Measurements from ENCODE around the gene APOD.

Gene APOD

DNA sequence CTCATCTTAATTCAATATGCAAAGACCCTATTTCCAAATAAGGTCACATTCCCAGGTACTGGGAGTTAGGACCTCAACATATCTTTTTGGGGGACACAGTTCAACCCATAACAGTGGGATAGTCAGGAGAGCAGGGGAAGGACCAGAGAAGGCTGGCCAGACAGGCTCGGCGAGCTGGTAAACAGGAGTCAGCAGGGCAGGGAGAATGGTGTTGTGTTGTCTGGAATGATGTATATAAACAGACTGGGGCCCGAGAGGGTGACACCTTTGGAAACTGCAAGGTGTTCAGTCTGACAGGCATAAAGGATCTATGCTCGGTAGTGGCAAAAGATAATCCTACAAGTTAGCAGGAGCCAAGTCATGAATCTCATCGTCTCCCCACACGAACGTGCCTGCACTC, 30.5 kb downstream of the APOD start:
- DNase-seq (ENCODE audit: low read depth), result no peak

DNA sequence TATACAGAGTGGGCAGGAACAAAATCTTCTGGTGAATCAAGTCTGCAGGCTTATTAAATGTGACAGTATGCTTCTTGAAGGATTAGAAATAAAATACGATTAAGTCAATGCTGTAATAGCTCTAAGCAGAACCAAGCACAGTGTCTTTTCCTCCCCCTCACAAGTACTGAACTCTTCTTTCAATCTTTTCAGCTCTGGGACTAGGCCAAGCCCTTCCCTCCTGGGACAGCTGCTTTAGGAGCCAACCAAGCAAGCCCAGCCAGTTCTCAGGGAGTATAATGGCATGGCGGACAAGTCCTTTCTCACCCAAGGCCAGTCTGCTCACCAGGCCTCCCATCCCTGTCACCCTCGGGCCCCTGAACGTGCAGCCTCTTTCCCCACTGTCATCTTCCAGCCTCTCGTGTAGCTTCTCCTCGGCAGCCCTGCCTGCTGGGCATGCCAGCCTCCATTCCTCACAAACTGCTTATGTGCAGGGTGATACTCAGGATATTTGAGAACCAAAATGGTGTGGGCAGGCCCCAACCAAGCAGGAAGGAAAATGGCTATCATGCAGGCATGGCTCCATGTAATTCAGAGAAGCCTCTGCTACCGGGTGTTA, 32.3 kb downstream of the APOD start:
- DNase-seq (ENCODE audit: low read depth), result no peak

DNA sequence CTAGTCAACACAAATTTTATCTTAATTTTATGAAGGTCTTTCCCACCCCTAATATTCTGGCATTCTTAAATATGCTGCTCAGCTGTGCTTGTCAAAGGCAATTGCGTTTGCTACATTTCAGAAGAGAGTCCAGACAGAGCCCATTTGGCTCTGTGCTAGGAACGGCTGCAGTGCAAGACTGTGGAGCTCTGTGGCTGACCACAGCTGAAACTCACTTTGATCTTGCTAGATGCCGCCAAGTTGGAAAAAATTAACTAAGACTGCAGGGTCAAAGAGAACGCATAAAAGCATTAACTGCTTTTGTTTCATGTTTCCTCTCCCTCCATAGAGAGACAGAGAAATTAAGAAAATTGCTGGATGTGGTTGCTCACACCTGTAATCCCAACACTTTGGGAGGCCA, 33.0 kb downstream of the APOD start:
- DNase-seq (ENCODE audit: low read depth), result no peak

DNA sequence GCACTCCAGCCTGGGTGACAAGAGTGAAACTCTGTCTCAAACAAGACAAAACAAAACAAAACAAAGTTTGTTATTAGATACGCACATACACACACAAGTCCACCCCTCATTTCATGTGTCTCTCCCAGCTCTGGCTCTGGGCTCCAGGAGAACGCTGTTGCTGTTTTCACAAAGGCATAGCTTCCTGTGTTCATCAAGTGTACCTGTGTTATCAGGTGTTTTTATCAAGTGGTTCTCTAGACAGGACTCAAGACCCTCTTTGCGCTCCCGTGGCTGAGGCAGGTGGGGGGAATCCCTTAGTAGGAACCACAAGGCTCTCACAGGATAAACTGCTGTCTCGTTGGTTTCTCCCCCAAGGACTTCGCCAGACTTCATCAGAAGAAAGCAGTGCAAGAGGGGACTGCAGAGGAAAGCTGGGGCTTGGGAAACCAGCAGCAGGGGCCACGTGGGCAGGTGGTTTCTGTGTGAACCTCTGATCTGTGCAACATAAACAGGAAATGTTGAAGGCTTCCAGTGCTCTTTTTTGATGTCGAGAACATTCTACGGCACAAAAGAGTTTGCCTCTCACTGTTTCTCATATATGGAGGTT, 33.7 kb downstream of the APOD start:
- DNase-seq (ENCODE audit: low read depth), result no peak

DNA sequence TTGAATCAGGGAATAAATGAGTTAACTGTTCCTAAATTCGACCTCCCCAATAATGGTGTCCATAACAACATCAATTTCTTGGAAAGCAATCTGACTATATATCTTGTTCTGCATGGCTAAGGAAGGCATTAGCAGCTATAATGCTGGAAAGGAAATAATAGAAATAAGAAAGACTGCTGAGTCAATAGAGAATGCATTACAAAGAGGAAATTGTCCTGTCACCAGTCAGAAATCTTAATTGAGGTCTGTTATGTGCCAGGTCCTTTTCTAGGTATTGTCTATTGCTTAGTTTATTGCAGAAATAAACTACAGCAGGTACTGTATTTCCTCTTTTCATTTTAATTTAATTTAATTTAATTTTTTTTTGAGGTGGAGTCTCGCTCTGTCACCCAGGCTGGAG, 34.8 kb downstream of the APOD start:
- DNase-seq (ENCODE audit: low read depth), result no peak

DNA sequence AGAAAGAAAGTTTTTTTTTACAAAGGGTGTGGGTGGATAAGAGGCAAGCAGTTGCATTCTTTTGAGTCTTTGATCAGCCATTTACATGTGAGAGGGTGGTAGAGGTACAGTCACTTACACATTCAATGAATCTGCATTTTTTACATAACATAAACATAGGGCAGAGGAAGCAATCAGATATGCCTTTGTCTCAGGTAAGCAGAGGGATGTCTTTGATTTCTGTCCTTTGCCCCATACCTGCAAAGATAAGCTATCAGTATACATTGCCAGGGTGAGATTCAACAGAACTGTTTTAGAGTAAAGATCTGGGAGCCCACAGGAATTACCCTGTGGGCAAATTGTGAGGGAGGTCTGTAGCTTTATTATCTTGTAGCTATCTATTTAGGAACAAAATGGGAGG, 35.2 kb downstream of the APOD start:
- no peak for DNase-seq (ENCODE audit: low read depth)

DNA sequence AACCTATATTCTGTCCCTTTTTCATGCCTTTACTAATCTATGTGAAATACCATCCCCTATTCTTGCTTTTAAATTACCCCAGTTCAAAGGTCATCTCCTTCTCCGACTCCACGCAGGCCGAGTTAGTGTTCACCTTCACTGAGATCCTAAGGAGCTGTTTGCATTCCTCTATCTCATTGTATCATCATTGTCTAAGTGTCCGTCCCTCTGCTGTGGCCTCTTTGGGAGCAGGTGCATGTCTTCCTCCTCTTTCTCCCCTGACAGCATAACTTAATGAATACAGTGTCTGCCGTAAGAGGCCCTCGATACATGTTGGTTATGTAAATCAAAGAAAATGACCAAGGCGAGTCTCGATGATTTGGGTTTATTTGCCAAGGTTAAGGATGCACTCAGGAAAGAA, 35.7 kb downstream of the APOD start:
- no peak for DNase-seq (ENCODE audit: low read depth)

DNA sequence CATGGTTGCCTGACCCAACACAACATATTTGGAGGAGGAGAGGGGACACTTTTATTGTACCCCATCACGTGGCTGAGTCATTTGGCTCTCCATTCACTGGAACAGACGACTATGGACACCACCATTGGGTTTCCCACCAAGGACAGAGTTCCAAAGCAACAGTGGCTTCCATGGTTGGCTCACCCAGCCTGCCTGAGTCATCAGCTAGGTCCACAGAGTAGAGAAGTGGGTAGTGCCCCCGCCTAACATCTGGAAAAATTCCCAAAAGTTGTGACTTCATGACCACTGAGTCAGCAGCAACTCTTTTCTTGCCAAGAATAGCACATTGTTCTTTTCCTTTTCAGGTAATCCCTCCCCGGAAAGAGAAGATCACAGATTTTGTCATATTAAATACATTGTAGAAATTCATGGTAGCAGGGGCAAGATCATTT, 37.6 kb downstream of the APOD start:
- peak; percentile 78 for DNase-seq (ENCODE audit: low read depth)

DNA sequence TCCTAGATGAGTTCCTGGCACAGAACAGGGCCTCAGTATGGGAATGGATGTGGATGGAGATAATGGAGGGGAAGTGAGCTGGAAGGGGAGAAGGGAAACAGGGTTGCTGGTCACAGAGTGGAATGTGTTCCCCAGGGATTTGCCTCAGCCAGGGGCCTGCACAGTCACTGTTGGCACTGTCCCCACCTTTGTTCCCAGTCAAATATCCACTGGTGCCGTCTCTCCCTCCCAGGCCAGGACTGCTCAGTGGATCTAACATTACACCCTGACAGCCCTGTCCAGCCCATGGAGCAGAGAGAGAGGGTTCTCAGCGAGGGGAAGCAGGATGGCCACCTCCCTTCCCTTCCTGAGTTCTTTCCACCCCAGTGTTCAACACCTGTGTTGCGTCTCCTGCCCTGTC, 39.1 kb downstream of the APOD start:
- DNase-seq (ENCODE audit: low read depth), result no peak

DNA sequence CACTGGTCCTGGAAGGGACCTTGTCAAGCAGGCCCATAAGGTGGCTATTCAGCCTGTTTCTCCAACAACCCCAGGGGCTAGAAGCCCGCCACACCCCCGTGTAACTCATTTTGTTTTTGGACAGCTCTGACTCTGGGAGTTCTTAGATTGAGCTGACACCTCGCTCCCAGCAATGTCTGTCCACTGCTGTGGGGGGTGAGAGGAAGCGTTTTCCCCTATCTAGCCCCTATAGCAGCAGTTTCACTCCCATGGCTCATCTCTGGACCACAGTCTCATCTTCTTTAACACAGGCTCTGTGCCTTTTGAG, 39.6 kb downstream of the APOD start:
- DNase-seq (ENCODE audit: low read depth), result no peak

DNA sequence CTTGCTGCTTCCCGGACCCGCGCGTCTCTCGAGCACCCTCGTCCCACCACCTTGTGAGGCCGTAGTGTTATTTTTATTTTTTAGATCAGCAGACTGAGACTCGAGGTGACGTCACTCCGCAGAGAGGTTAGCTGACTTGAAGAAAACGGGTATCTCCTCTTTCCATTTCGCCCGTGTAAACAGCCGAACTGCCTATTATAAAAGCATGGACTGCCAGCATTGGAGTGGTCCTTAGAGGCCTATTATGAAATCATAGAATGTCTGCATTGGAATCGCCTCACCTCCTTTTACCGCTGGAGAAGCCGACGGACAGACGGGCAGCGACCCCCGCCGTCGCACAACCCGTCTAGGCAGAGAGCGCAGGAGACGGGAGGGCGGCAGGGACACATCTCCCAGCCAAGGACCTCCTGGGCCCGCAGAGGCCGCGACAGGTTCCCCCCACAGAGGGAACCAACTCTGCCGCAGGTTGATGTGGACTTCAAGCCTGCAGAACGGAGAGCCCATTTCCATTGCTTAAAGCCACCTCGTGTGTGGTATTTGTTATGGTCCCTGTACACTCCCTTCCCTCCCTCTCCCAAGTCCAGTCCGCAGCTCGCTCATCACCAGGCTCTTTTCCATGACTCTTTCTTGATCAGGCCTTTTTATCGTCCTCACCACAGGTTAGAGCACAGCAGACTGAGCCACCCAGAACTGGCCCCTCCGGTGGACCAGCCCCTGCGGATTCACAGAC, 40.1 kb downstream of the APOD start:
- DNase-seq (ENCODE audit: low read depth), result no peak

DNA sequence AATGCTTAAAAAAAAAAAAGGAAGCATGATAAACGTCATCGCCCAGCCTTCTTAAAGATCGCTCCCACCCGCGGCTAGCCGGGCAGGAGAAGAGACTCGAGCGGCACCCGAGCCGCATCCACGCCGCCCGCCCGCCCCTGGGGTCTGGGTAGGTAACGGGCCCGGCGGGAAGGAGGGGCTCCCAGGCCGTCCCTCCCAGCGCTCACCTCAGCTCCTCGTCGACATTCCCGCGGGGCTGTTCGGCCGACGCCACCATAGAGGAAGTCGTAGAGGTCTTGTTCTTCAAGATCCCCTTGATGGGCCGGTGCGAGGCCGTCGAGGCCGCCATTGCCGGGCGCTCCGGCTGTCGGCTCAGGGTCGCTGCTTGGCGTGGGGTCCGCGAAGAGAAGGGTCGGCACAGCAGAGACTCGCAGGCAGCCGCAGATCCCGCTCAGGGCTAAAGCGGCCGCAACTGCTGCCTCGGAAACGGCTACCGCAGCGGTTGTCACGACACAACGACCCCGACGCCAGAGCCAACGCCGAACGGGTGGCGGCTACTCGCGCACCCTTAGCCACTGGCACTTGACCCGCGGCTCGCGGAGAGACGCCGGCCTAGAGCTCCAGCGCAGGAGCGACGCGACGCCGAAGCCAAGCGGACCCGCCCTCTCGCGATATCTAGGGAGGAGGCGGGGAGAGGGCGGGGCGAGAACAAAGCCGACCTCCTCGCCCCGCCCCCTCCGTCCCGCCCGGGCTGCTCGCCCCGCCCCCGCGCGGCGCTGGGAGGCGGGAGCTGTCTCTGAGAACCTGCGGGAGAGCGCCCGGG, 40.8 kb downstream of the APOD start, which contains the start of gene PPP1R2:
Gene PPP1R2 (minus strand): TSS at position 628 of the 802 bp plus-strand sequence. CDS start 300 bp downstream, at position 328.
- peak; percentile 83 for DNase-seq (ENCODE audit: low read depth)

DNA sequence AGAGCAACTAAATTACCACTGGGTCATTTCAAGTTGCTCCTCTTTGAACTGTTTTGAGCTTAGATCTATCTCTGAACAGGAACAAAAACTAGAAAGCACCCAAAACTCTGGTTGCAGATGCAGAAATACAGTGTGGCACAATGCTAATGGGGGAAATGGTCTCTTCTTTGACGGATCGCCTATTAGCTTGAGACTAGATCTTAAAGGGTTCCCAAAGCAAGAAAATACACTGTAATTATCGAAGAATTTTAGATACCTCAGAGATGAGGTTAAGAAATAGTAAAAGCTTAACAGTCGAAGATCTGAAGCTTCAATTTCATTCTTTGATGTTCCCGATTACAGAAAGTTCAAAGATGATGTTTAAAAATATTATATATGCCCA, 41.4 kb downstream of the APOD start:
- DNase-seq (ENCODE audit: low read depth), result no peak

DNA sequence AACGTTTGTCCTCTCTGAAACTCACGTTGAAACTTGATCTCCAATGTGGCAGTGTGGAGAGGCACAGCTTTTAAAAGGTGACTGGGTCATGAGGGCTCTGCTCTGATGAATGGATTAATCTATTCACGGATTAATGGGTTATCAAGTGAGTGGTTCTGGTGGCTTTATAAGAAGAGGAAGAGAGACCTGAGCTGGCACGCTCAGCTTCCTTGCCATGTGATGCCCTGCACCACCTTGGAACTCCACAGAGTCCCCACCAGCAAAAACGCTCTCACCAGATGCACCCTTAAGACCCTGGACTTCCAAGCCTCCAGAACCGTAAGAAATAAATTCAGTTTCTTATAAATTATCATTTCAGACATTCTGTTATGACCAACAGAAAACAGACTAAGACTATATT, 43.2 kb downstream of the APOD start:
- DNase-seq (ENCODE audit: low read depth), result no peak

DNA sequence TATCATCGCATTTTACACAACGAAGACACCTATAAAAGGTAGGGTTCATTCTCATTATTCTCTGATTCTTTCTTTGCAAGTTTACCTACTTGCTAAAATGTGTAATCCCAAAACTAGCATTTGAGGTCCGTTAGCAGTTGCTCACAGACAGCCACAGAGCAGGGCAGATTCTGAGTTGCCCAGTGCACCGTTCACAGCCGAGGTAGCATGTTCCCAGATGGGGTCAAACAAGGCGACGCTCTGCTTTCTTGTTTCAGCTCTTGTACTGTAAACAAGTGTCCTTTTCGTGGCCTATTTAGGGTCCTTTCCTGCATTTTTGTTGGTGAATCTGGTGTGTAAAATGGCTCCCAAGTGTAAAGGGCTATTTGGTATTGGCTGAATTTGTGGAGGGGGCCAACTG, 43.7 kb downstream of the APOD start:
- no peak for DNase-seq (ENCODE audit: low read depth)

DNA sequence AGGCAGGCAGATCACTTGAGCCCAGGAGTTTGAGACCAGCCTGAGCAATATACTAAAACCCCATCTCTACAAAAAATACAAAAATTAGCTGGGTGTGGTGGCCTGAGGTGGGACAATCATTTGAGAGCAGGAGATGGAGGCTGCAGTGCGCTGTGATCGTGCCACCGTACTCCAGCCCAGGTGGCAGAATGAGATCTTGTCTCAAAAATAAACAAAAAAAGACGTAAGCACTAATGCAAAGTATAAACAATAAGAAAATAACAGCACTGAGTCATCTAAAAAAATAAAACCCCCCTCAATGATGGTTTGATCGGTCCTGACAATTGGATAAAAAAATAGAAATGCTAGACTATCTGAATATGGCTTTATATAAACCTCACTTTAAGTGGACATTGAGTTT, 44.3 kb downstream of the APOD start:
- no peak for DNase-seq (ENCODE audit: low read depth)

DNA sequence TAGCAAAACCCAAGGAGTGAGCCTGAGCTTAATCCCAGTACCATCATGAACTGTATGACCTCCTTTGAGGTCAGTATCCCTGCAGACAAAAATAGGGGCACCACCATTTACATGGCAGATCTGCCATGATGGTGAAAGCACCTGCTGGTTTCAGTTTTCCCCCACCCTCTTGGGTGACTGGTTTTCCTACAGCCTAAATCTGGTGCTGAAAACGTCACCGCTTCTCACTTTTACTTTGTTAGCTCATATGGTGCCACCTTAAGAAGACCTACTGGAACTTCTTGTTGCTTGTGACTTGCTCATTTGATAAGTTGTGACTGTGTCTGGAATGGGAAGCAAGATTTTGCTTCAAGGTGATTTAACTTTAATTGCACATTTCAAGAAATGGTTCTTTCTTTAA, 45.7 kb downstream of the APOD start:
- DNase-seq (ENCODE audit: low read depth), result no peak

DNA sequence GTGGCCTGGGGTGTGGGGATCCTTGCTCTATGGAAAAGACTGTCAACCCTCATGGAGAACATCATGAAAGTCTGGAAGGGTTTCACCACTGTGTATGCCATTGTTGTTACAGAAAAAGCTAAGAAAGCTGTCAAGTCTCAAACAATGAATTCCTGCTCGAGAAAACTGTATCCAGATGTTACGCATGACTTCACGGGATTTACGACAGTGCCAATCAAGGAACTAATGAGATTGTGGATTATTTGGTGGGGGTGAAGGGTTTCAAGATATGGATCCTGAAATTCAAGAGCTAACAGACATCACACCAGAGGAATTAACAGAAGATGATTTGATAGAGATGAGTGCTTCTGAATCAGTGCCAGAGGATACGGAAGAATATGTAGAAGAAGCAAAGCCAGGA, 48.4 kb downstream of the APOD start:
- DNase-seq (ENCODE audit: low read depth), result no peak

DNA sequence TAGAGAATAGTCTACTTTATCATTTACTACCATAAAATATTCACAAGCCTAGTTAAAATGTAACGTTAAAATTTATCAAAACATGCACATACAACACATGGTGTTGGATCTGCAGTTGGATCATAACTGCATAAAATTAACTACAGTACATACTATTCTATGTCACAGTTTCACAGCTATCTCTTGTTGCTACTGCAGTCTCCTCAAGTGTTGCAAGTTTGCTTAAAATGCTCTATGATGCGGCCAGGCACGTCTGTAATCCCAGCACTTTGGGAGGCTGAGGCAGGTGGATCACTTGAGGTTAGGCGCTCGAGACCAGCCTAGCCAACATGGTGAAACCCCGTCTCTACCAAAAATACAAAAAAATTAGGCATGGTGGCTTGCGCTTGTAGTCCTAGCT, 50.9 kb downstream of the APOD start:
- no peak for DNase-seq (ENCODE audit: low read depth)

DNA sequence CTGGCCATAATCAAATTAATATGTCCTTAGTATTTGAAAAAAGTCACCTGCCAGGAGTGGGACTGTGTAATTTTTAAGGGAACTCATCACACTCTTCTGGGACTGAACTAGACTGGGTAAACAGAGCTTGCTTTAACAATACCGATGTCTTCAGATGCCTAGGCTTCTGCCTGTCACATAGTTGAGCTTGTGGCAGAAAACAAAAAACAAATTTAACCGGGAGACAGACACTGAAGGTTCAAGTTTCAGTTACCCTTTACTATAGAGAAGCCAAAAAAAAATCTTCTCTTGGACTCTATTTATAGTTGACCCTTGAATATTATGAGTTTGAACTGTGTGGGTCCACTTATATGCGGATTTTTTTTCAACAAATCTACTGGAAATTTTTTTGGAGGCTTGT, 51.4 kb downstream of the APOD start:
- DNase-seq (ENCODE audit: low read depth), result no peak

DNA sequence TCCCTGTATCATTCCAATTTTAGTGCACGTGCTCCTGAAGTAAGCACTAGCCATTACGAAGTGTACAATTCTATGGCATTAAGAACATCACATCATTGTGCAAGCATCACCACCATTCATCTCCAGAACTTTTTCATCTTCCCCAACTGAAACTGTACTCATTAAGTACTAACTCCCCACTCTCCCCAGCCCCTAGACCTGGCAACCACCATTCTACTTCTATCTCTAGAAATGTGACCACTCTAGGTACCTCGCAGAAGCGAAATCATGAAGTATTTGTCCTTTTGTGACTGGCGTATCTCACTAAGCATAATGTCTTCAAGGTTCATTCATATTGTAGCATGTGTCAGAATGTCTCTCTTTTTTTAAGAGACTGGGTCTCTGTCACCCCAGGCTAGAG, 52.1 kb downstream of the APOD start:
- DNase-seq (ENCODE audit: low read depth), result no peak

DNA sequence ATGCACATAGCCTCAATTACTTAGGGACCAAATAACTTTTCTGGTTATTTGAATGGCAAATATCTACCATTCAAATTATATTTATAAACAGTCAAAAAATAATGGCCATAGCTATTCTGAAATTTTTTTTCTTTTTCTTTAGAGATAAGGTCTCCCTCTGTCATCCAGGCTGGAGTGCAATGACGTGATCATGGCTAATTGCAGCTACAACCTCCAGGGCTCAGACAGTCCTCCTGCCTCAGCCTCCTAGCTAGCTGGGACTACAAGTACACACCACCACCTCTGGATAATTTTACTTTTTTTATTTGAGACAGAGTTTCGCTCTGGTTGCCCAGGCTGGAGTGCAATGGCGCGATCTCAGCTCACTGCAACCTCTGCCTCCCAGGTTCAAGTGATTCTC, 57.2 kb downstream of the APOD start:
- no peak for DNase-seq (ENCODE audit: low read depth)

Data from GM04504 (cell line).